ENCODE measurements around the gene RNF150.

DNA sequence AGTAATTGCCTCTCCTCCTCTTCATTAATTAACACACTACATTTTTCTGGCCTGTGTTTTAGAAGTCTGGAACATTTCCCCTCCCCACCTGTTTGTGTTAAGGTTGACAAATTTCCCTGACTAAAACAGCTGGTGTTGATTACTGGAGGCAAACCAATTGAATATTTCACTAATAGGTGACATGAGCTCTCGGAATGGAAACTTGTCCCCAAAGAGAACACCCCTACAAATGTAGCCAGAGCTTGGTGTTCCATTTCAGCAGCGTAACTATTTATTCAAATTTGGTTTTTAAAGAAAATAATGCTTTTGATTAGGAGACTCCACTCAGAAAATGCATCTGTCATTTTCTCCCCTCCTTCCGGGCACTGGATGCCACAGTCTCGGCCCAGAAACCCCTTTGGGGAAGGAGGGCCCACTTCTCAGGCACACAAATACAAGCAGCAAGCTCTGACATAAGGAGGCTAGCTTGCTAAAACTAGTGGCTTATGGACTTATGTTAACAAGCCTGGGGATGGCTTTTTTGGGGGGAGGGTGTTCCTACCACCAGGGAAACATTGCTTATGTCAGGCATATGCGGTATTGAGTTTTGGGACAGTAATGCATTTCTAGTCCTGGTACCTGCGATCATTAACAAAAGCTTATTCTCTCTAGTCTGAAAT is 2.2 kb downstream of the RNF150 start:
- TF ChIP-seq, protein P1, sequence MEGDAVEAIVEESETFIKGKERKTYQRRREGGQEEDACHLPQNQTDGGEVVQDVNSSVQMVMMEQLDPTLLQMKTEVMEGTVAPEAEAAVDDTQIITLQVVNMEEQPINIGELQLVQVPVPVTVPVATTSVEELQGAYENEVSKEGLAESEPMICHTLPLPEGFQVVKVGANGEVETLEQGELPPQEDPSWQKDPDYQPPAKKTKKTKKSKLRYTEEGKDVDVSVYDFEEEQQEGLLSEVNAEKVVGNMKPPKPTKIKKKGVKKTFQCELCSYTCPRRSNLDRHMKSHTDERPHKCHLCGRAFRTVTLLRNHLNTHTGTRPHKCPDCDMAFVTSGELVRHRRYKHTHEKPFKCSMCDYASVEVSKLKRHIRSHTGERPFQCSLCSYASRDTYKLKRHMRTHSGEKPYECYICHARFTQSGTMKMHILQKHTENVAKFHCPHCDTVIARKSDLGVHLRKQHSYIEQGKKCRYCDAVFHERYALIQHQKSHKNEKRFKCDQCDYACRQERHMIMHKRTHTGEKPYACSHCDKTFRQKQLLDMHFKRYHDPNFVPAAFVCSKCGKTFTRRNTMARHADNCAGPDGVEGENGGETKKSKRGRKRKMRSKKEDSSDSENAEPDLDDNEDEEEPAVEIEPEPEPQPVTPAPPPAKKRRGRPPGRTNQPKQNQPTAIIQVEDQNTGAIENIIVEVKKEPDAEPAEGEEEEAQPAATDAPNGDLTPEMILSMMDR (IDR thresholded peaks at IDR 0.05), result no peak
- no peak for TF ChIP-seq POLR2AphosphoS5 (IDR thresholded peaks at IDR 0.05; ENCODE audit: insufficient read depth in 1 of 2, low read depth in 1 of 2)

Measured in vagina (tissue), 2 donors.